Adipose tissue (tissue), 3 donors: ENCODE measurements around the gene XRCC4. TPM values are rescaled to one million over a fixed set of nuclear protein-coding genes. Genes with fewer than 3 reads are reported as not detected.
"Not testable (repeated sequence)": the region's sequence is repeated elsewhere in the genome, so short reads cannot be mapped to it uniquely, and the experiment has no call there.

Experiments
- H3K27ac ChIP-seq: one replicate; pipeline ENCODE4 v1.5.1; 2013; ENCODE audit warnings: low read depth, low read length
- WGBS, 3 donors: extraction: QIAGEN DNeasy Blood & Tissue Kit; methylation state at CpG; one replicate each; pipeline ENCODE4 v1.1.7; 2013; 5-methylcytosine and 5-hydroxymethylcytosine counted together
- polyA plus RNA-seq, 3 donors: library from polyadenylated mRNA; stranded (reverse); fragments of 200-250 nt; gene quantifications; one replicate each; pipeline ENCODE4 v1.2.3, GENCODE V29; 2013
- donor health status: healthy with polysubstance abuse.
- donor health status: Bipolar disorder and iron deficiency.
- donor health status: healthy.

XRCC4 gene
- polyA plus RNA-seq, 3 donors: 2.7 to 6.9 (median 5.5) TPM

DNA sequence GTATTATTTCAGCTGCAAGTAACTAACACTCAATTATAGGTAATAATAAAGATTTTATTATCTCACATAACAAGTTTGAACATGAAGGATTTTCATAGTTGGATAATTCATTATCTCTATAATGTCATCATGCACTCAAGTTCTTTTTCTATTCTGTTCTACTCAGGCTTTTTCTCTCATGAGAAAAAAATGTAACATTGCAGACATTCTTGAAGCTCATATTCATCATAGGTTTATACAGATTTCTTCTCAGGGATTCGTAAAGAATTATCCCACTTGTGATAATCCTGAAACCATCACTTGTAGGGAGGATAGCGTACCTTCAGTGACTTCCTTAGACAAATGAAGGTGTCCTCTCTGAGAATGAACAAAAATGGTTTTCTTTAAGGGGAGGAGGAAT lies 150.3 kb downstream of the XRCC4 start:
- no peak overlapping the region for H3K27ac ChIP-seq
- 92 to 96% (median 96%) methylated on average over 2 of the region's 2 CpGs for WGBS, 3 donors

DNA sequence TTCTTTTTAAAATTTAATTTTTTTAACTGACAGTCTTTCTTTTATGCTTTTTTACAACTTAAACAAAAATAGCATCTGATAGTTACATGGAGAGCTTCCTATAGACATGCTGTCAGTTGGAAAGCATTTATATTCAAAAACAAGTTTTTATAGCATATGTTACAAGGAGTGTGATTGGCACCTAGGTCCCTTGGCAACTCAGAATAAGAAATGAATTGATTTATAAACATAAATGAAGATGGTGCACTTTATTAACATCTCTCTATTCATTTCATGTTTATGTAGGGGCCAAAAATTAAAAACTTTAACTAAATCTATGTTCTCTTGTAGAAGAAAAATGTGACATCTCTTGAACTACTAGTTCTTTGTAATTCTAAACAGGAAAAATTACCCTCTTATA lies 153.2 kb downstream of the XRCC4 start:
- no peak overlapping the region for H3K27ac ChIP-seq

DNA sequence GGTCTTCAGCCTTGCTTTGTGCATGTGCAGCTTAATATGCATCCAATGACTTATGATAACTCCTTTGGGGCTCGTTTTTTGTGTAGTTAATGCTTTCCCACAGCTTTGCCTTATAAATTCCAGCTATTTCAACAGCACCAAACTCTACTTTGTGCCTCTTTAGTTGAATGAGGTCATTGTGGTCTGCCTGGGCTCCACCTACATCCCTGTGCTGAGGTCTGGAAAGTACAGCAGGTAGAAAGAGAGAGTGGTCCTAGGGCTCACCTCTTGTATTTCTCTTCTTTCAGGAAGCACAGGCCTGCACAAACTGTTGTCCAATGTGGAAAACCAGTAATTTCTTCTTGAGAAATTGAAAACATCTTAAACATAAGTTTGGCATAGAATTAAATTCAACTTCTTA lies 167.2 kb downstream of the XRCC4 start:
- H3K27ac ChIP-seq: no peak overlapping the region
- WGBS, 3 donors: 80 to 92% (median 90%) methylated on average over 1 of the region's 1 CpG

DNA sequence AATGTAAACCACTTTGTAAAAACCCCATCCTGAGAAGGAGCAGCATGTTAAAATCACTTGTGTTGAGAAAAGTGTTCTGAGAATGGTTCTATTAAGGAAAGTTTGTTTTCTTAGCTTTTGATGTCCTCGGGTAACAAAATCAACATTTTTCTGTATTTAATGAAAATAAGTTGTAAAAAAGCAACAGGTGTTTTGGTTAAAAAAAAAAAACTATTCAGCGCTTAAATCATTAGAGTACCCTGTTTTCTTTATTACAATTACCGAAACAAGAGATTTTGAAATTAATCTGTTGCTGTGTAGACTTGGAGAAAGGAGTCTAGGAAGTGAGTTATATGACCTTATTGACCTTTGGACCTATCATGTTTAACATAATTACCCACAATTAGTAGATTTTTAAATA lies 167.7 kb downstream of the XRCC4 start:
- WGBS, 3 donors: 98 to 99% (median 99%) methylated on average over 3 of the region's 3 CpGs
- no peak overlapping the region for H3K27ac ChIP-seq

DNA sequence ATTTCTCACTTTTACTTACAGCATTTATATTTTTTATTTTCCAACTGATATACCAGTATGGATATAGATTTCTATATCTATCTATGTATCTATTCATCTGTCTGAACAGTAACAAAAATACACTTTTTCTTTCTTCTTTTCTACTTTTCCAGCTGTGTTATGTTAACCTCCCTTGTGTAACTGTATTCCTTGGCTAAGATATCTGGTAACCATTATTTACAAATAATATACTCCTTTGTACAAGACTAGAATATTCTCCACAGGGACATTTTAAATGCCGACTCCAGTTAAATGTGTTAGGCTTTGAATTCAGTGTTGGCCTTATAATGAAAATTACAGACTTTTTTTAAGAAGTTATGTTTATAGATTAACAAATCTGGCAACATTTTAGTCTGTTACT lies 168.7 kb downstream of the XRCC4 start:
- 54 to 95% (median 78%) methylated on average over 1 of the region's 1 CpG for WGBS, 3 donors
- no peak overlapping the region for H3K27ac ChIP-seq

DNA sequence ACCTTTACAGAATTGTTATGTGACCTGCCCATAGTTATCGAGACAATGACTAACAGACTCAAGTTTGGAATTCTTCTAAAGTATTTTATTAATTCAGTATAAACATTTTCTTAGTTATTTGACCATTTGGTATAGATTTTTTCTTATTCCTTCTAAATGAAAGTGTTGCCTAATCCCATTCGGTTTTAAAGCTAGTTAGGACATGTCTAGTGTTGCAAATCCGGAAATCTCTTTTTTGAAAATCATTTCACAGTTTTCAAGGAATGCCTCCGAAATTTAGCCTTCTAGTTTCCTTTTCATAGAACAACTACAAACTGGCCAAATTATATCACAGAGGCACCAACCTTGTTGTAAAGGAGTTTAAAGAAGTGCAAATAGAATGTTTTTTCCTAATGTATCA lies 171.8 kb downstream of the XRCC4 start:
- WGBS, 3 donors: 80 to 94% (median 85%) methylated on average over 4 of the region's 4 CpGs
- H3K27ac ChIP-seq: no peak overlapping the region

DNA sequence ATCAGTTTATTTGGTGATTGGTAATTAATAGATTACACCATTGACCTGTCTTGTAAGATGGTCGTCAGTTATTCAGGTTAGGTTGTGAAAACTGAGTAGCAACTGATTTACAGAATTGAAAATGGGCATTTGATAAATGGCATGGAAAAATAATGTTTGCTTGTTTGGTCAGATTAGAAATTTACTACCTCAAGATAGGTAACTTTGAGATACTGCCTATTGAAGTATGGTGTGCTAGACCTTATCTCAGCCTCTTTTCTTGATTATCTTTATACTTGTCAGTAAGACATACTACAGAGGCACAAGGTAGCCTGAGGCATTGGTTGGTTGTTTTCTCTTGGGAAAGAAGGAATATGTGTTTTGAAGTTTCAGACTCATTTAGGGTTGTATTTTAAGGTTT lies 174.5 kb downstream of the XRCC4 start:
- 43 to 90% (median 88%) methylated on average over 1 of the region's 1 CpG for WGBS, 3 donors
- no peak overlapping the region for H3K27ac ChIP-seq

DNA sequence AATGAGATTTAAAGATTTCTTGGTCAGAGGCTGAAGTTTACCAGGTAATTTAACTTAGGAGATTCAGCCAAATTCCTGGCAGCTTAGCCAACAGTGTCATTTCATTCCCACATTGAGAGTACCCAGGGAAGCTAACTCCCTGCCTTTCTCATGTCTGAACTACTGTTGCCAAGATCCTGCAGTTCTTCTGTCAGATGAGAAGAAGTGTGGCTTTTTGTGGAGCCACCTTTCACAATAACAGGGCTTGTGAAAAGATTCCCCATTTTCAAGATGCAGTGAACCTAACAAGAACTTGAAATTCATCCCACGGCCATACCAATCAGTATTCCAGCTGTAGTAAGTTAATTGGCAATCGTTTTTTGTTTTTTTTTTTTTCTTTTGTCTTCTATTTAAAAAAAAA lies 176.4 kb downstream of the XRCC4 start:
- no peak overlapping the region for H3K27ac ChIP-seq
- 82 to 89% (median 84%) methylated on average over 2 of the region's 2 CpGs for whole genome bisulfite sequencing, 3 donors

DNA sequence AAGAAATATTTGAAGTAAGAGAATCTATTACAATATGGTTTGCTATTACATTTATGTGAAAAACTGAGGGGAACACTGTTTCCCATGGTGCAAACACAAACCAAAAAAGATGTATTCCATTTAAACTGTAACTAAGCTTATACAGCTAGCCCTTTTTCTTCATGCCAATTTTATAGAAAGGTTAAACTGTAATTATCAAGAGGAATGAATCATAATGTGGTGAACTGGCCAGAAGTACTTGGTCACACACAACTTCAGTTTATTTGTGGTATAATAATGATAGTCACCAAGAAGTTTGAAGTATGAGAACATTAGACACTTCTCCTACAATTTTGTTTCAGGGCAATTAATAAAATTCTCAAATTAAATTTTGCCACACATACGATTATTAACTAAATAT lies 177.9 kb downstream of the XRCC4 start:
- no peak overlapping the region for H3K27ac ChIP-seq
- WGBS, 3 donors: 65 to 82% (median 79%) methylated on average over 1 of the region's 1 CpG

DNA sequence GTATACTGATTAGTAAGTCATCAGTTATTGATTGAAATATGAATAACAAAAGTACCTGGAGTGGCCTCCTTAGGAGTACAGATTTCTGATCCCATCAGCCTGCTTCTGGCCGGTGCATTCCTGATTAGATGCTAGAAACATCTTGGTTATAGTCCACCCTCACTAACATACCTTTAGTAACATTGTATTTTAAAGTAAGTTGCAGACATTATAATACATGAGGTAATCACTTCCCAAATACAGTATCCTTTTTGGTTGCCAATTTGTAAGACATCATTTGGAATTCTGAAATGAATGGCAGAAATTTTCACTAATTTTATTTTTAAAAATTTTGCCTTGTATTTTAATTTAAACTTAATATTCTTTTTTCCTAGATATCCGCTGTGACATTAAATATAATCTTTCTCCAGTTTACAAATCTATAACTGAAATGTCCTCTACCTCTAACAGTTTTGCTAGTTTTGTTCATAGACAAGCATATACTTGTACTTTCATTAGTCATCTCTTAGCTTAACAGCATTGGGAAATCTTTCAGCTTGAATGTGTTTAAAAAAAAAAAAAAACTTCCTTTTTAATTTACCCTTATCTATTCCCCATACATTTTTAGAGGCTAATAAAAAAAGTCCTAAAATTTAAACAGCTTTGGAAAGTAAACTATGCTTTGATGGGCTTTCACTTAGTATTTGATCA lies 178.9 kb downstream of the XRCC4 start:
- 95 to 97% (median 96%) methylated on average over 2 of the region's 2 CpGs for WGBS, 3 donors
- no peak overlapping the region for H3K27ac ChIP-seq

DNA sequence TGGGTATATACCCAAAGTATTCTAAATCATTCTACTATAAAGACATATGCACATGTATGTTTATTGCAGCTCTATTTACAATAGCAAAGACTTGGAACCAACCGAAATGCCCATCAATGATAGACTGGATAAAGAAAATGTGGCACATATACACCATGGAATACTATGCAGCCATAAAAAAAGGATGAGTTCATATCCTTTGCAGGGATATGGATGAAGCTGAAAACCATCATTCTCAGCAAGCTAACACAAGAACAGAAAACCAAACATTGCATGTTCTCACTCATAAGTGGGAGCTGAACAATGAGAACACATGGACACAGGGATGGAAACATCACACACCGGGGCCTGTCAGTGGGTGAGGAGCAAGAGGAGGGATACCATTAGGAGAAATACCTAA lies 180.3 kb downstream of the XRCC4 start:
- H3K27ac ChIP-seq: not testable (repeated sequence)
- 93 to 99% (median 97%) methylated on average over 2 of the region's 2 CpGs for WGBS, 3 donors

DNA sequence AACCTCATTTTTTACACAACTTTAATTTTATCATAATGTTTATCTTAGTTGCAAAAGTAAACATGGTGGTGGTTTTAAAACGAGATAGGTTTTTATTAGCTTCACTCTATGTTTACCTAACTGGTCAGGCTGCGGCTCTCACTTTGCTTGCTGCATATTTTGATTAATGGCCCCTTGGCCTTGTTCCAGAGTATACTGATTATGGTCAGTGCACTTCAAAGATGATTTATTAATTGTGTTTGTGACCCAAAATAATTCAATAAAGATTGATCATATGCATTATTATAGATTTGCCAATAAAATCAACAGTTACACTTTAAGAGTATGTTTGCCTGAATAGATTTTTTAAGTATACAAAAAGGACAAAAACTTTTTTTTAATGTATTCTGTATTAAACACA lies 188.0 kb downstream of the XRCC4 start:
- H3K27ac ChIP-seq: no peak overlapping the region
- 13 to 58% (median 42%) methylated on average over 2 of the region's 2 CpGs for WGBS, 3 donors

DNA sequence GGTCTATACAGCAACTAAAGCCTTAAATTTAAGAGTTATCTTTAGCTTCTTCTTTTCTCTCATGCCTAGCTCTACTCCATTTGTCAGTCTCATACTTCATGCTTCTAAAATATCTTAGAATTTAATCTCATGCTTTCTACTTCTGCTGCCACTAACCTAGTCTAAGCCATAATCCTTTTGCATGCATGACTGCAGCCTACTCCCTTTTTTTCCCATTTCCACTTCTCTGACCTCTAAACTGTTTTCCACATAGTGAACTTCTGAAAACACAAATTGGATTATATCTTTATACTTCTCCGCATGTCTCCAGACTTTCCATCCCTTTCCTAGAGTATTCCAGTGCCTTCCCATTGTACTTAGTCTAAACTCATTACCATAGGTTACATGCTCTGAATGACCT lies 193.0 kb downstream of the XRCC4 start:
- WGBS, 3 donors: 97 to 100% (median 97%) methylated on average over 1 of the region's 1 CpG
- no peak overlapping the region for H3K27ac ChIP-seq

DNA sequence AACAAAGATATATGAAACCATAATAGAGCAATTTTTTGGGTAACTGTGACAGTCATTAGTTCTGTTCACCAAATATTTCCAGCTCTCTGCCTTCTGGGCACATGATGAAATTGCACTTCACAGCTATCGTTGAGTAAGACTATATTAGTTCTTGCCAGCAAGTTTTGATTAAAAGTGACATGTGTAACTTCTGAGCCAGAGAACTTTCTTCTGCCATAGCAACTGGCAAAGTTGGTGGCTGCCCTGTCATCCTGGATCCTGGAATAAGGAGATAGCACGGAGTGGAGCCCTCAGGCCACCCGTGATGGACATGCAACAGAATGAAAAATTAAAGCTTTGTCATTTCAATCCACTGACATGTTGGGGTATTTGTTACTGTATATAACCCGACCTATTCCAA lies 199.8 kb downstream of the XRCC4 start:
- WGBS, 3 donors: 72 to 82% (median 81%) methylated on average over 4 of the region's 4 CpGs

DNA sequence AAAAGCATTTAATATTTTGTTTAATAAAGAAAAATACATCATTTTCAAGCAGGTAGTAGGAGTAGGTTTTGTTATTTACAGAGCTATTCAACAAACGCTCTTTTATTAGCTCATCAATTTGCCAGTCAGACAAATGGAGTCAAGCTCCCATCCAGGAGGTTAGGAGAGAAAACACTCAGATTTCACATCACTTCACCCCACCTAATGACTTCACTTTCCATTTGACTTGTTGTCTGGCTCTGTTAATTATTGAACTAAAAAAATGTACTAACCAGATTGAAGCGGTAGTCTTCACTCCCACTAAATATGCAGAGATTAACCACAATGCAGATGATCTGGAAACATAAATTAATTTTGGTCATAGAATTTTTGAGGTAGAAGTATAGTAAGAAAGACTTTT lies 200.6 kb downstream of the XRCC4 start:
- 72 to 92% (median 92%) methylated on average over 2 of the region's 2 CpGs for WGBS, 3 donors
- no peak overlapping the region for H3K27ac ChIP-seq

More for the DNA sequence above, 199.8 kb downstream of the XRCC4 start:
- H3K27ac ChIP-seq: no peak overlapping the region

DNA sequence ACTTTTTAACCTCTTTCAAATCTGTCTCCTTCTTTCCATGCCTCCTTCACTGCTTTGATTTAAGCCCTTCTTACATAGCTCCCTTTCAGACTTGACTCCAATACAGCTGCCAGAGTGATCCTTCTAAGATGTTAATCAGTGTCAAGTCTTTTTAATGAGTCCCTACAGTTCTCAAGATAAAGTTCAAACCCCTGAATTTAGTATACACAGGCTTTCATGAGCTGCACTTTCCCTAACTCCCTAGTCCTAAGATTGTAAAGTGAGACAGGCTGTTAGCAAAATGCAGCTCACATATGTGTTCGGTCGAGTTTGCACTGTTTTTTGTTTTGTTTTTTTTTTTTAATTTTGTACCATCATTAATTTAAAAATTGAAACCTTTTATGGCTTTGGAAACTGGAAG lies 203.8 kb downstream of the XRCC4 start:
- WGBS, 3 donors: 84 to 97% (median 96%) methylated on average over 2 of the region's 2 CpGs
- no peak overlapping the region for H3K27ac ChIP-seq

DNA sequence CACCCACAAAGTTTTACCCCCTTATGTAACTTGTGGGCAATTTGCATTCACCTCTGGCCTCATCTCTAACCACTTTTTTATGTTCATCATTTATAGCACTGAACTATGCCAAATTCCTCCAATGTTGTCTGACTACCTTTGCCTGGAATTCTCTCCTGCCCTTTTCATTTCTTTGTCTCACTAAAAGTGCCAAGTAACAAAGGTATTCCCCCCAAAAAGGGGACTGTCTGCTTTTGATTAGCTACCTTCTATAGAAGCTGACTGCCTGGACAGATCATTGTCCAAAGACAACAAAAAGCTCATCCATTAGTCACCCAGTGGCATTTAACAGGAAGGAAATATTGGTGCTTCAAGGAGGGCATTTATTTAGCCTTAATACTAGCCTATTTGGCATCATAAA lies 204.3 kb downstream of the XRCC4 start:
- no peak overlapping the region for H3K27ac ChIP-seq

DNA sequence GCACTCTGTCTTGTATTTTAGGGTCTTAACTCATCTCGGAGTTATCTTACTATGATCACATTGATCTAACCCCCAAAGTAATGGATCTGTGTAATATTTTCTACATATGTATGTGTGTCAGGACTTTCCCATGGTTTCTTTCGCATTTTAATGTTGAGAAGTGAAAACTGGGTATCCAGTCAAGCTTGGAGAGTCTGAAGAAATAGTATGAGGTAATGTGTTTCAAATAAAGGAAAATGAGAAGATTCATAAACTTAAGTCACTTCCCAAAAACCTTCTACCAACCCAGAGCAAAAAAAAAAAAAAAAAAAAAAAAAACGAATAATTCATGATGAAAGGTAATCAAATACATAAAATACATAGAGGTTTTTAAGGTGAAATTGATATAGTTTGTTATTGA lies 206.4 kb downstream of the XRCC4 start:
- WGBS, 3 donors: 83 to 88% (median 83%) methylated on average over 3 of the region's 3 CpGs
- H3K27ac ChIP-seq: no peak overlapping the region

DNA sequence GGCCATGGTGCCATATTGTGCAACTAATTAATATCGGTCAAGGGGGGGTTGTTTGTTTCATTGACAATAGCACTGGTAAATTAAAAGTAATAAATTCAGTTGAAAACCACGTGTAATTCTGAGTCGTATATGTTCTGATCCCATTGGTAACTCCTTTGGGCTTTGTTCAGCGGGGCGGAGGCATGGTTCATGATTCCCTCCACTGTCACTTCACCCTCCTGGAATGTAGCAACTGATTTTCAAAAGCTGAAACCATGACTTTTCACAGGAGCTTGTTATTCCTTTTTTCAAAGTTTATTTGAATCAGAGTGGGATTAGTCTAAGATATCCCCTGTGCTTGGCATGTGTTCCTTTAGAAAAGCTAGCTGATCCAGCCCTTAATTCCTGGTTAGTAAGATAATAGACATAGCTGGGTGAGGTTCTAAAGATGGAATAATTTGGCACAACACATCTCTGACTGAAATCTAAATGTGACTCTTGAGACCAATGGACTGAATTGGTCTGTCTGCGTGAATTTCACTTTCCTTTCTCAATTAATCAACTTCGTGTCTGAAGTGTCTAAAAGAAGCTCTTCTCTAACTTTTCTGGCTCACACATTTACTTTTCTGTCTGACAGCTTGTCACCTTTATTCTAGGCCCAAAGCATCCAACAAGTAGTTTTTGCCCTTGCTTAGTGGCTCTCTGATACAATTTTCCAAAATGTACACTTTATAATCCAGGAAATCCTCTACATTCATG lies 208.5 kb downstream of the XRCC4 start:
- 75 to 91% (median 77%) methylated on average over 7 of the region's 7 CpGs for WGBS, 3 donors
- H3K27ac ChIP-seq: no peak overlapping the region

DNA sequence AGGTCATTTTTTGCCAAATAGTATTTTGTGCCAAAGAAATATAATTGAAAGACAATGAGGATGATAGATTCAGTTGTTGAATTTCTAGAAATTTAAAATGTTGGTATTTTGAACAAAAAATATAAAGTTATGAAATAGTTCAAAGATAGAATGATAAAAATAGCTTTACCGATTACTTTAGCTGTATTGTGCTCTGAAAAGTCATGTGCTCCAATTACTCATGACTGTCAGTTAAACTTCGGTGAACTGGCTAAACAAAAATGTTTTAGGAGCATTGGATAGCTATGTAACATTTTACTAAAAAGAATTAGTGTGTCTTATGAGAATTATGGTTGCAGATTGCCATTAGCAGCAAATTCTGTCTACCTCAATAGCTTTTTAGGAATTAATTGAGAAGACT lies 216.9 kb downstream of the XRCC4 start:
- no peak overlapping the region for H3K27ac ChIP-seq
- 66 to 73% (median 72%) methylated on average over 2 of the region's 2 CpGs for WGBS, 3 donors
